A549 (cell line): ENCODE measurements around the gene RADIL. TPM values are rescaled to one million over a fixed set of nuclear protein-coding genes. Genes with fewer than 3 reads are reported as not detected.

Experiments
- ATAC-seq, 2 experiments: fragments of 200-7000 bp in 1 of 2; fragments of >200 bp in 1 of 2; cut with Nextera tagmentation in 1 of 2; cut with Tn5 transposase in 1 of 2; 3 replicates each; pipeline versions ENCODE4 v1.8.0 to v1.9.1; 2018 to 2020; ENCODE audit warnings: mild to moderate bottlenecking in 1 of 2, moderate library complexity in 1 of 2
- CTCF ChIA-PET: fragments of 300-600 bp; sonication (Branson Sonifier 250); formaldehyde crosslinking; extraction: SDS; loops from one replicate; lab custom pipeline; 2021; ENCODE audit warnings: antibody characterized with exemption, inconsistent platforms; lab: Yijun Ruan, JAX
- POLR2A ChIA-PET: fragments of 350-600 bp; formaldehyde crosslinking; extraction: SDS; loops from one replicate; lab custom pipeline; 2021; ENCODE audit warnings: antibody characterized with exemption, inconsistent platforms; lab: Yijun Ruan, JAX
- DNase-seq, 2 experiments: peaks; one replicate each; pipeline versions ENCODE4 v3.0.0 to v3.0.0-alpha.2; 2011 to 2016; ENCODE audit warnings: low read depth in 1 of 2, low spot score in 1 of 2
- FAIRE-seq: peaks from 2 replicates; lab custom pipeline; 2011; peaks lifted over from hg19 to GRCh38; lab: Jason Lieb, UNC
- H3K27ac ChIP-seq, 2 experiments: fragments of >200 bp; sonication (Bioruptor Twin); formaldehyde crosslinking; 3 replicates each; pipeline ENCODE4 v1.5.1; 2016 to 2017
- H3K4me1 ChIP-seq: fragments of >200 bp; sonication (Bioruptor Twin); formaldehyde crosslinking; 3 replicates; pipeline ENCODE4 v1.6.1; 2016
- H3K4me2 ChIP-seq: fragments of >200 bp; sonication (Bioruptor Twin); formaldehyde crosslinking; 3 replicates; pipeline ENCODE4 v1.6.1; 2016
- H3K4me3 ChIP-seq: fragments of >200 bp; sonication (Bioruptor Twin); formaldehyde crosslinking; 3 replicates; pipeline ENCODE4 v1.5.1; 2016
- H3K9me3 ChIP-seq: fragments of >200 bp; sonication (Bioruptor Twin); formaldehyde crosslinking; 3 replicates; pipeline ENCODE4 v1.6.1; 2016
- ATOH8 ChIP-seq: fragments of 250-450 bp; sonication (Bioruptor Pico); IDR thresholded peaks from 2 replicates; pipeline ENCODE4 v1.5.0; 2020; ENCODE audit warnings: low read depth, mild to moderate bottlenecking, moderate library complexity
- EHF ChIP-seq: fragments of 250-450 bp; sonication (Bioruptor Pico); IDR thresholded peaks from 2 replicates; pipeline ENCODE4 v1.5.0; 2020; ENCODE audit warnings: mild to moderate bottlenecking
- FOSB ChIP-seq: fragments of 250-450 bp; sonication (Bioruptor Pico); IDR thresholded peaks from 2 replicates; pipeline ENCODE4 v1.5.0; 2020; ENCODE audit warnings: mild to moderate bottlenecking, moderate library complexity
- GATA3 ChIP-seq: IDR thresholded peaks from 2 replicates; pipeline ENCODE4 v1.6.1; 2012; ENCODE audit warnings: borderline replicate concordance
- JUN ChIP-seq, 2 experiments: fragments of >200 bp; sonication (Bioruptor Twin); formaldehyde crosslinking; IDR thresholded peaks; 2 replicates in 1 of 2; 3 replicates in 1 of 2; pipeline ENCODE4 v1.6.1; 2016 to 2017
- KDM1A ChIP-seq: fragments of 200-600 bp; sonication (generic); IDR thresholded peaks from 2 replicates; pipeline ENCODE4 v1.6.1; 2016; ENCODE audit warnings: low read depth, mild to moderate bottlenecking
- MYC ChIP-seq: IDR thresholded peaks from 2 replicates; pipeline ENCODE4 v1.6.1; 2012; ENCODE audit warnings: mild to moderate bottlenecking, inconsistent platforms, low read length, improper control_type of control experiment, borderline replicate concordance
- PBX3 ChIP-seq: IDR thresholded peaks from 2 replicates; pipeline ENCODE4 v1.6.1; 2012
- RCOR1 ChIP-seq: fragments of 150-350 bp; IDR thresholded peaks from 2 replicates; pipeline ENCODE4 v1.6.1; 2014; ENCODE audit warnings: antibody characterized with exemption, low read length, low read depth
- REST ChIP-seq: fragments of 200-600 bp; sonication (generic); IDR thresholded peaks from 2 replicates; pipeline ENCODE4 v1.6.1; 2016; ENCODE audit warnings: antibody characterized with exemption, mild to moderate bottlenecking, moderate library complexity
- TFCP2L1 ChIP-seq: fragments of 250-450 bp; sonication (Bioruptor Pico); IDR thresholded peaks from 2 replicates; pipeline ENCODE4 v1.5.0; 2021; ENCODE audit warnings: mild to moderate bottlenecking
- ZFP36 ChIP-seq: fragments of 450-650 bp; IDR thresholded peaks from 2 replicates; pipeline ENCODE4 v1.6.1; 2014; ENCODE audit warnings: borderline replicate concordance; ENCODE audit not compliant: partially characterized antibody
- WGBS: methylation state at CpG from one replicate; pipeline ENCODE4 v1.1.6; 2017; ENCODE audit errors: missing lambda C conversion rate; 5-methylcytosine and 5-hydroxymethylcytosine counted together
- polyA plus RNA-seq, 4 experiments: library from polyadenylated mRNA; depleted of rRNA in 3 of 4; stranded (reverse); fragments of >200 nt; fragmentation: RNase III in 1 of 4; extraction: RNeasy Plus Mini Kit Qiagen cat#74134 plus additional on column Dnase treatment in 1 of 4; gene quantifications; 2 replicates in 3 of 4; 3 replicates in 1 of 4; pipeline ENCODE4 v1.2.3, GENCODE V29; 2011 to 2017

Gene RADIL
- polyA plus RNA-seq, 2 of the 4 experiments (the other 2 are of a cell fraction), result 1.0 to 1.1 TPM

GRCh38 chr7:4878336-4879335, 4.9 kb downstream of the RADIL start (continued):
- TF ChIP-seq REST (no peak), EHF (CRISPR knock-in tag) (no peak)

GRCh38 chr7:4876586-4876985, 6.9 kb downstream of the RADIL start:
- Histone ChIP-seq H3K9me3 (no peaks in the 10 kb centered on the region), H3K4me3 (no peak overlapping the region), H3K4me2 (no peak overlapping the region), H3K27ac (no peak overlapping the region), H3K4me1 (no peaks in the 10 kb centered on the region)
- FAIRE-seq (no peak), ATAC-seq (no peak), DNase-seq (no peak)
- ChIA-PET POLR2A (no interaction called here), CTCF (interaction anchor here (0.6 kb wide), 1 partner anchor 124 kb away, joined by 3 read pairs; no protein-coding TSS in a partner anchor)
- no peak for TF ChIP-seq ATOH8 (CRISPR knock-in tag)
- no peak for TF ChIP-seq MYC
- TF ChIP-seq RCOR1, result no peak
- TF ChIP-seq PBX3, result no peak
- TF ChIP-seq JUN (IDR thresholded peaks at IDR 0.05), result no peak
- TF ChIP-seq ZFP36, result no peak
- no peak for TF ChIP-seq FOSB (CRISPR knock-in tag)
- 86% methylated on average over 18 of the region's 18 CpGs for WGBS

- WGBS, result 87% methylated on average over 15 of the region's 15 CpGs
- DNase-seq (no peak), ATAC-seq (no peak)
- POLR2A ChIA-PET, result no interaction called here
- H3K4me1 ChIP-seq, result no peaks in the 10 kb centered on the region
- TF ChIP-seq KDM1A (no peak), GATA3 (no peak), PBX3 (no peak), REST (no peak), TFCP2L1 (CRISPR knock-in tag) (no peak)
- TF ChIP-seq, all 56 proteins: peak for 0
- H3K4me2 ChIP-seq, result no peak overlapping the region
- no peak for FAIRE-seq
- H3K27ac ChIP-seq, result no peak overlapping the region
- no peaks in the 10 kb centered on the region for H3K9me3 ChIP-seq
- CTCF ChIA-PET, result interaction anchor here (3.4 kb wide), 1 partner anchor 8 kb away, joined by 16 read pairs; the partner anchor contains the start of gene RADIL
- no peak overlapping the region for H3K4me3 ChIP-seq
These were observed 8.1 kb downstream of the RADIL start for GRCh38 chr7:4875391-4875790.
